ENCODE results near the gene USP6NL.

USP6NL gene

GRCh38 chr10:11588873-11589574 lies 22.4 kb downstream of the USP6NL start:
- DNase-seq: no peak

DNA sequence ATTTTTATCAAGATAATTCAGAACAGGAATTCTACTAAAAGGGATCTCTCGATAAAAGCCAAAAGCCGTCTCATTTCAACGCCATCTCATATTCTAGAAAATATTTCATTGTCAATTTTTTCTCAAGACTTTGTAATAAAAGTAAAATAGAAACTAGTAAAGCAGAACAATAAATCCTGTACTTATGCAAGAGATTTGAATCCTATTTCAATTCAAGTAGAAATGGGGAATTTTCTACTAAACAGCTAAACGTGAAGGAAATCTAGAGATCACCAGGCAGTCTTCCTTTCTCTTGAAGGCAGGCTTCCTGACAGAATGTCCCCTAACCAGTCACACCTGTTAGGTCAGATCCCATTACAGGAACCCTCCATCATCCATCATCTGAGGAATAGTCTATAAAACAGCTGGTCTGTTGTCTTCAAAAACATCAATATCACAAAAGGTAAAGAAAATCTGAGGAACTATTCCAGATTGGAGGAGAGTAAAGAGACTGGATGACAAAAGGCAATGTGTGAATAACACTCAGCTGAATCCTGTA lies 23.7 kb downstream of the USP6NL start:
- DNase-seq: no peak

GRCh38 chr10:11586170-11586569 lies 25.3 kb downstream of the USP6NL start:
- no peak for DNase-seq

- no peak for DNase-seq
Observed at GRCh38 chr10:11581213-11581612, 30.2 kb downstream of the USP6NL start.

GRCh38 chr10:11579885-11580284 lies 31.6 kb downstream of the USP6NL start:
- DNase-seq: no peak

DNA sequence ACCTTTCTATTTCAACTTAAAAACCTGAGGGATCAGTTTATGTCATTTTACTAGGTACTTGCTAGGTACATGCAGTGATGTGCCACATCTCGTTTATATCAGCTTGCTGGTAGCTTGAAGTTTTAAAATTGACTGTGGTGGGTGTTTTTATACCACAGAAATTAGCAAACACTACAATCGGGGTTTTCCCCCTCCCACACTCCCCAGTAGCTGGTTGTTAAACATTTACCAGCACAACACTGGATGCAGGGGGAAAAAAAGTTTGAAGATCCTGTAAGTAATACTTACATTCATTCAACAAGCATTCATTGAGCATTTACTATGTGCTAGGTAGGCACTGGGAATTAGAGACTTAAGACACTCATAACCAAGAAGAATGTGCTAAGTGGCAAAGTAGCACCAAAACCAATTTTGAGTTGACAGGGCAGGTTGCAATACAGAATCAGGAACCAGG lies 32.6 kb downstream of the USP6NL start:
- no peak for DNase-seq

DNA sequence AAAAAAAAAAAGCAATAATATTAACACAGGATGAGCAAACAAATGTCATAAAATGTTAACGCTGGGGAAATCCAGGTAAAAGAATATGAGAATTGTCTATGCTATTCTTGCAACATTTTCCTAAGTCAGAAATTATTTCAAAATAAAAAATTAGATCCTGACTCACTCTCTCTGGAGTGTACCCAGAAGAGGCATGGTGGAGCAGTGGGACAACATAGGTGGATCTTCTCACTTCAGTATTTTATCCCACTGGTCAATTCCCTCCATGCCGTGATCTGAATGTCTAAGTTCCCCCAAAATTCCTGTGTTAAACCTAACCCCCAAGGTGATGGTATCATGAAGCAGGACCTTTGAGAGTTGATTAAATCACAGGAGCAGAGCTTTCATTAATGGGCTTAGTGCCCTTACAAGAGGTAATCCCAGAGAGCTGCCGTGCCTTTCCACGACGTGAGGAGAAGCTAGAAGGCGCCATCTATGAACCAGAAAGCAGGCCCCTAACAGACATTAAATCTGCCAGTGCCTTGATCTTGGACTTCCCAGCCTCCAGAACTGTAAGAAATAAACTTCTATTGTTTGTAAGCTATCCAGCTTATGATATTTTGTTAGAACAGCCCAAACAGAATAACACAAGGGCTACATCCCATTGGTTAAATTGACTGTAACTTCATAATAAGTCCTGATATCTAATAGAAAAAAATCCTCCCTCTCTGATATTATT lies 35.2 kb downstream of the USP6NL start:
- DNase-seq: no peak

- no peak for DNase-seq
Observed at GRCh38 chr10:11573497-11573896, 38.0 kb downstream of the USP6NL start.

GRCh38 chr10:11570751-11571150 lies 40.7 kb downstream of the USP6NL start:
- DNase-seq: no peak

- DNase-seq: no peak
Observed at GRCh38 chr10:11569471-11569870, 42.0 kb downstream of the USP6NL start.

DNA sequence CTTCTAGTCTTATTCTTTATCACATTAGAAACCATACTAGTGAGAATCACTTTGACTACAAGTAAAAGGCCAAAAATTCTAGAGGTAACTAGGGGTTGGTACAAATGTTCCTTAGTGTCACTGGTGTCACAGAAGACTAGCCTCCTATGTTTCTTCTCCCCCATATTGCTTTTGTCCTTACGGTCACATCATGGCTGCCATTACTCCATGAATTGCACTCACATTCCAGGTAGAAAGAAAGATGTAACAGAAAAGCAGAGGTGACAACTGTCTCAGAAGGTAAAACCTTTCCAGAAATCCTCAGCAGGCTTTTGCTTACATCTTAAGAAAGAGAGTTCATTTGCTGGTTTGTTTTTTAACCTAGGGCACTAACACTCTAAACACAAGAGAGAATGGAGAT lies 42.9 kb downstream of the USP6NL start:
- no peak for DNase-seq

DNA sequence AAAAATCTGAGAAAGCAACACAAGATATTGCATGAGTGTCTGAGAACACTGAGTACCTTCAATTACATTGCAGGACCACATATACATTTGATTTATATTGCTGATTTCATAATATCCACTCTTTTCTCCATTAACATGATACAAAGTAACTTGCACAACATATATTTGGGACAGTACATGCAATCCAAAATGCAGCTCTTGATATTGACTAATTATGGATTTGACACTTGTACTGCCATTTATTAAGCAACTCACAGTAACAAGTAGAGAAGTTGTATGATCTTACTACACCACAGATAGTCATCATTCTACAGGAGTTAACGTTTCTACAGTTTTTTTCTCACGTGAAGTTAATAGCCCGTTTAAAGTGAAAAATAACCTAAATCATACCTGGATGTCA lies 46.7 kb downstream of the USP6NL start:
- no peak for DNase-seq

GRCh38 chr10:11563936-11564335 lies 47.5 kb downstream of the USP6NL start:
- no peak for DNase-seq

DNA sequence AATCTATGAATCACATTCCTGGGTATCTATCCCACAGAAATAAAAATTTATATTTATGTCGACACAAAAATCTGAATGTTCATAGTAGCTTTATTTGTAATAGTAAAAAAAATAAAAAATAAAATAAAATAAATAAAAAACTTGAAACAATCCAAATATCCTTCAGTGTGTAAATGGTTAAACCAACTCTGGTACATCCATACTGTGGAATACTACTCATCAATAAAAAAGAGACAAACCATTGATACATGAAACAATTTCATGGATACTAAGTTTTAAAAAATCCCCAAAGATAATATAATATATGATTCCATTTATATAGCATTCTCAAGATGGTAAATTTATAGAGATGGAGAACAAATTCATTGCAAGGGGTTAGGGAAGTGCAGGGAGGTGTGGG lies 48.6 kb downstream of the USP6NL start:
- no peak for DNase-seq

GRCh38 chr10:11560076-11560709 lies 51.3 kb downstream of the USP6NL start:
- DNase-seq: no peak

GRCh38 chr10:11557967-11558366 lies 53.5 kb downstream of the USP6NL start:
- no peak for DNase-seq

DNA sequence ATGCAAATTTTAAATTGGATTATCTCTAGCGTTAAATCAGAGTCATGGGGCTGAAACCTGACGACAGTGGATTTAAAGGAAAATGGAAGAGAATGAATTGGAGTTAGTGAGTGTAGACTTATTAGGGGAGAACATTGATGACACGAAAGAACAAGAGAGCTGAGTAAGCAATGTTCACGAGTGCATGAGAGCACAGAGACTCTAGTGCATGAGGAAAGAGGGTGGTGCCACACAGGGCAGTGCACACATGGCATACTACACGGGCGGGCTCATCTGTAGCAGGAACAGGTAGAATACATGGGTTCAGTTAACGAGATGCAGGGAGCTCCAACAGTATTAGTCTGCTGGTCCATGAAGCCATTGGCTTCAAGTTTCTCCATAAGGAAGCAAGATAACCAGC lies 53.9 kb downstream of the USP6NL start:
- no peak for DNase-seq

GRCh38 chr10:11555556-11555955 lies 55.9 kb downstream of the USP6NL start:
- no peak for DNase-seq

- DNase-seq: no peak
Observed at GRCh38 chr10:11553773-11554381, 57.6 kb downstream of the USP6NL start.

DNA sequence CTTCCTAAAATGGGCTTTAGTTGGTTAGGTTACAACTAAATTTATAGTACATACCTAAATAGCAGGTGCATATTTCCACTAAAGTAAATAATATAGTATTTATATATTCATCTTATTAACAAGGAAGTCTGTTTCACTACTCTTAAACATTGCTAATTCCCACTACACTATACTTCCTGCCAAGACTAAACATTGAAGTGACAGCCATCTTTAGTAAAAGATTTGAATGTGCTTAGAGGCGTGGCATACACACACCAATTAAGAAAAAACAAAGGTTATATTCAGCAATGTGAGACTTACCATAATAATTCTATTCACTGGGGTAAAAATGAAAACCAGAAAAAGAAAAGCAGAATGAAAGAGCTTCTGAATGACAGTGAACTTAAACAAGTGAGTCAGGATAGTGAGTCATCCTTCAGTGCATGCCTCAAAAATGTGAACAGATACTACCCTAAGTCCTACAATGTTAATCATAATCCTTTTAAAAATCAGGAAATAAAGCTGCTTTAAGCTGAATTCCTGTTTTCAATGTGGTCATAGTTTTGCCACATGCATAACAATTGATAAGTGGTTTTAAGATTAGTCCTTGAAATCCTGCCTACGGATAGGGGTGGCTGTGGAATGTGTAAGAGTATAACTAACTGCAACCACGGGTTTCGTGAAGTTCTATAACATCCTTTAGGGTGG lies 59.4 kb downstream of the USP6NL start:
- DNase-seq: no peak

GRCh38 chr10:11551104-11551503 lies 60.3 kb downstream of the USP6NL start:
- no peak for DNase-seq

DNA sequence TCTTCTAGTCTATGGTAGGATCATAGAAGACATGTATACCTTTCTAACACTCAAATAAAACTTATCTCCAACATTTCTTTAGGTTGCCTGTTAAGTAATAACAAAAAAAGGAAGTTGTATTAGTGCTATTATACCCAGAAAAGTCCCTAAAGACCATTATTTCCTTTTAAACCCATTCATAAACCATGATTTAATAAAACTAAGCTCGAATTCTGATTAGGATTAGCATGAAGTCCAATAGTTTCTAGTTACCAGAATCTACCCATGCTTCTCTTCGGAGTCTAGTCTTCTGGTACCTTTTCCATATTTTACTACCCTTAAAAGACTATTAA lies 62.7 kb downstream of the USP6NL start:
- no peak for DNase-seq
